ENCODE results near the gene SLC26A11. TPM values are rescaled to one million over a fixed set of nuclear protein-coding genes. Genes with fewer than 3 reads are reported as not detected.

Gene SLC26A11
- total and polyA plus RNA-seq, 2 donors from 2014 or later, result 11.3 to 24.5 TPM

DNA sequence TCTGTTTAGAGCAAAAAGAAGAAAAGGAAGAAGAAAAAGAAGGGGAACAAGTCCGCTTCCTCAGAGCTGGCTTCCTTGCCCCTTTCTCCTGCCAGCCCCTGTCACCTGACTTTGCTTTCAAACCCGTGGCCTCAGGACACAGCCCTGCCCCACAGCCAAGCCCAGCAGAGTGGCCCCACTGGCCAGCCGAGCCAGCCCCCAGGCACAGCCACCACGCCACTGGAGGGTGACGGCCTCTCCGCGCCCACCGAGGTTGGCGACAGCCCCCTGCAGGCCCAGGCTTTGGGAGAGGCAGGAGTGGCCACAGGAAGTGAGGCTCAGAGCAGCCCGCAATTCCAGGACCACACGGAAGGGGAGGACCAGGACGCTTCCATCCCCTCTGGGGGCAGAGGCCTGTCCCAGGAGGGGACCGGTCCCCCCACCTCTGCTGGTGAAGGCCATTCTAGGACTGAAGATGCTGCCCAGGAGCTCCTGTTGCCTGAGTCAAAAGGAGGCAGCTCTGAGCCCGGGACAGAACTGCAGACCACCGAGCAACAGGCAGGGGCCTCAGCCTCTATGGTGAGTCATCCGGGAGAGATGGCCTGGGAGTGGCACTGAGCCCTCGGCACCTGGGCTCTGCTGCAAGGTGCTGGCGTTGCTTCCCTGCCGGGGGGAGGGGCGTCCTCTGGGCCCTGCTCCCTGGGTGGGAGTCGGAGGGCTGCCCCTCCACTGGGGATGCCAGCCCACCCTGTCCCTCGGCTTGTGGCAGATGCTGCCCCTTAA, 67.8 kb downstream of the SLC26A11 start:
- intact Hi-C loops (cut with DNase I), result no loop called here
- Histone ChIP-seq H3K36me3 (ENCODE audit: control insufficient read depth in 2 of 3, insufficient read depth in 3 of 3, low read length in 3 of 3) (peaks cover 3 to 38% (median 27%) of the 10 kb centered on the region in 3 donors), H3K9me3 (ENCODE audit: control insufficient read depth in 2 of 3, insufficient read depth in 1 of 3, low read length in 3 of 3) (no peaks in the 10 kb centered on the region), H3K4me1 (ENCODE audit: control insufficient read depth in 2 of 3, insufficient read depth in 2 of 3, low read depth in 1 of 3, low read length in 3 of 3) (no peaks in the 10 kb centered on the region), H3K27me3 (ENCODE audit: control insufficient read depth, insufficient read depth, low read length) (no peaks in the 10 kb centered on the region), H3K9ac (ENCODE audit: low read length in 3 of 3) (no peak overlapping the region), H3K4me3 (ENCODE audit: low read length in 3 of 3) (no peak overlapping the region), H3K27ac (ENCODE audit: low read depth in 2 of 2, low read length in 2 of 2) (no peak overlapping the region)
- FAIRE-seq (no peak), DNase-seq (peak in 1 of 5 donors; percentile 59)
- TF ChIP-seq, protein P1, sequence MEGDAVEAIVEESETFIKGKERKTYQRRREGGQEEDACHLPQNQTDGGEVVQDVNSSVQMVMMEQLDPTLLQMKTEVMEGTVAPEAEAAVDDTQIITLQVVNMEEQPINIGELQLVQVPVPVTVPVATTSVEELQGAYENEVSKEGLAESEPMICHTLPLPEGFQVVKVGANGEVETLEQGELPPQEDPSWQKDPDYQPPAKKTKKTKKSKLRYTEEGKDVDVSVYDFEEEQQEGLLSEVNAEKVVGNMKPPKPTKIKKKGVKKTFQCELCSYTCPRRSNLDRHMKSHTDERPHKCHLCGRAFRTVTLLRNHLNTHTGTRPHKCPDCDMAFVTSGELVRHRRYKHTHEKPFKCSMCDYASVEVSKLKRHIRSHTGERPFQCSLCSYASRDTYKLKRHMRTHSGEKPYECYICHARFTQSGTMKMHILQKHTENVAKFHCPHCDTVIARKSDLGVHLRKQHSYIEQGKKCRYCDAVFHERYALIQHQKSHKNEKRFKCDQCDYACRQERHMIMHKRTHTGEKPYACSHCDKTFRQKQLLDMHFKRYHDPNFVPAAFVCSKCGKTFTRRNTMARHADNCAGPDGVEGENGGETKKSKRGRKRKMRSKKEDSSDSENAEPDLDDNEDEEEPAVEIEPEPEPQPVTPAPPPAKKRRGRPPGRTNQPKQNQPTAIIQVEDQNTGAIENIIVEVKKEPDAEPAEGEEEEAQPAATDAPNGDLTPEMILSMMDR (IDR thresholded peaks at IDR 0.05; ENCODE audit: borderline replicate concordance, extremely low read depth, insufficient read depth), result no peak

DNA sequence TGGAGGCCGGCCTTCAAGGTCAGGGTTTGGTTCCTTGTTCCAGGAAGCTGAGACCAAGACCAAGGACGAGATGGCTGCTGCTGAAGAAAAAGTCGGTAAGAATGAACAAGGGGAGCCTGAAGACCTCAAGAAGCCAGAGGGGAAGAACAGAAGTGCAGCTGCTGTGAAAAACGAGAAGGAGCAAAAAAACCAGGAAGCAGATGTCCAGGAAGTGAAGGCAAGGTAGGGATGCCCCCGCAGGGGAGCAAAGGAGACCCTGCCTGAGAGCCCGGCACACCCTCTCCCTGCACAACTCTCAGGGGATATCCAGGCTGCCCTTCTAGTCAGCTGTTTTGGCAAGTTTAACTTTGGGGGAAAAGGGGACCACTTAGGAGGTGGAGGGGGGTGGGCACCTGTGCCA, 69.4 kb downstream of the SLC26A11 start:
- no peaks in the 10 kb centered on the region for H3K9me3 ChIP-seq (ENCODE audit: control insufficient read depth in 2 of 3, insufficient read depth in 1 of 3, low read length in 3 of 3)
- H3K4me1 ChIP-seq (ENCODE audit: control insufficient read depth in 2 of 3, insufficient read depth in 2 of 3, low read depth in 1 of 3, low read length in 3 of 3), result no peaks in the 10 kb centered on the region
- no peak for FAIRE-seq
- peaks cover 3 to 47% (median 35%) of the 10 kb centered on the region in 3 donors for H3K36me3 ChIP-seq (ENCODE audit: control insufficient read depth in 2 of 3, insufficient read depth in 3 of 3, low read length in 3 of 3)
- no peak overlapping the region for H3K27ac ChIP-seq (ENCODE audit: low read depth in 2 of 2, low read length in 2 of 2)
- intact Hi-C loops (cut with DNase I), result no loop called here
- H3K9ac ChIP-seq (ENCODE audit: low read length in 3 of 3), result no peak overlapping the region
- TF ChIP-seq, protein P1 (IDR thresholded peaks at IDR 0.05; ENCODE audit: borderline replicate concordance, extremely low read depth, insufficient read depth), result no peak
- peak in 1 of 5 donors; percentile 49 for DNase-seq
- H3K4me3 ChIP-seq (ENCODE audit: low read length in 3 of 3), result no peak overlapping the region
- no peaks in the 10 kb centered on the region for H3K27me3 ChIP-seq (ENCODE audit: control insufficient read depth, insufficient read depth, low read length)

GRCh38 chr17:80290156-80290555, 69.9 kb downstream of the SLC26A11 start:
- H3K36me3 ChIP-seq (ENCODE audit: control insufficient read depth in 2 of 3, insufficient read depth in 3 of 3, low read length in 3 of 3), result peaks cover 3 to 47% (median 35%) of the 10 kb centered on the region in 3 donors

More at GRCh38 chr17:80290156-80290555, 69.9 kb downstream of the SLC26A11 start:
- H3K4me3 ChIP-seq (ENCODE audit: low read length in 3 of 3), result peak overlapping the region in 1 of 3 donors; percentile 11
- H3K9me3 ChIP-seq (ENCODE audit: control insufficient read depth in 2 of 3, insufficient read depth in 1 of 3, low read length in 3 of 3), result no peaks in the 10 kb centered on the region
- TF ChIP-seq, protein P1 (IDR thresholded peaks at IDR 0.05; ENCODE audit: borderline replicate concordance, extremely low read depth, insufficient read depth), result no peak
- no peaks in the 10 kb centered on the region for H3K27me3 ChIP-seq (ENCODE audit: control insufficient read depth, insufficient read depth, low read length)
- no peaks in the 10 kb centered on the region for H3K4me1 ChIP-seq (ENCODE audit: control insufficient read depth in 2 of 3, insufficient read depth in 2 of 3, low read depth in 1 of 3, low read length in 3 of 3)
- FAIRE-seq, result no peak
- no peak overlapping the region for H3K27ac ChIP-seq (ENCODE audit: low read depth in 2 of 2, low read length in 2 of 2)
- no peak overlapping the region for H3K9ac ChIP-seq (ENCODE audit: low read length in 3 of 3)
- peak in 1 of 5 donors; percentile 64 for DNase-seq
- intact Hi-C loops (cut with DNase I), result no loop called here

Measured in kidney (tissue), 14 donors.